Effector memory CD8-positive, alpha-beta T cell (primary cell): Measurements from ENCODE around the gene EID2.
A peak's percentile ranks its signal among the peaks of the same experiment; 100 is the strongest.

Experiments used
- ATAC-seq: fragments of 150-1000 bp; cut with Tn5 transposase; replicated peaks from 2 replicates; pipeline ENCODE4 v1.10.0; 2021; ENCODE audit warnings: mild to moderate bottlenecking, moderate library complexity
- DNase-seq, 3 experiments: peaks; one replicate each; pipeline ENCODE4 v3.0.0; 2021
- H3K27ac Mint-ChIP-seq, 2 donors: one replicate each; pipeline ENCODE4 v1.8.0; 2022; ENCODE audit warnings: mild to moderate bottlenecking in 2 of 2, mixed read lengths in 2 of 2, moderate library complexity in 2 of 2
- H3K27me3 Mint-ChIP-seq, 2 donors: one replicate each; pipeline ENCODE4 v1.8.0; 2022; ENCODE audit warnings: mixed read lengths in 2 of 2
- H3K36me3 Mint-ChIP-seq: one replicate; pipeline ENCODE4 v1.8.0; 2022; ENCODE audit warnings: mild to moderate bottlenecking, moderate library complexity, mixed read lengths; ENCODE audit not compliant: insufficient read depth
- H3K4me1 Mint-ChIP-seq, 2 donors: one replicate each; pipeline ENCODE4 v1.8.0; 2022; ENCODE audit warnings: low read depth in 2 of 2, mixed read lengths in 2 of 2
- H3K4me3 Mint-ChIP-seq, 2 donors: one replicate each; pipeline ENCODE4 v1.8.0; 2022; ENCODE audit warnings: mild to moderate bottlenecking in 2 of 2, mixed read lengths in 2 of 2, moderate library complexity in 2 of 2
- H3K9me3 Mint-ChIP-seq, 2 donors: one replicate each; pipeline ENCODE4 v1.8.0; 2022; ENCODE audit warnings: mixed read lengths in 2 of 2
- total RNA-seq, 9 experiments: gene quantifications; one replicate each; lab custom pipeline; 2026; lab: John Stamatoyannopoulos, UW

EID2 gene, protein sequence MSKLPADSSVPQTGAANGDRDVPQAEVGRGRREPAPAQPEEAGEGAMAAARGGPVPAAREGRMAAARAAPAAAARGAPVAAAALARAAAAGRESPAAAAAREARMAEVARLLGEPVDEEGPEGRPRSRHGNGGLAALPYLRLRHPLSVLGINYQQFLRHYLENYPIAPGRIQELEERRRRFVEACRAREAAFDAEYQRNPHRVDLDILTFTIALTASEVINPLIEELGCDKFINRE
- total RNA-seq = 8.7 to 23.4 (median 13.8) reads per million in 9 experiments

- Mint-ChIP-seq H3K4me1 (peaks cover 16 to 34% of the 10 kb centered on the region in 2 donors), H3K27me3 (peaks cover 0 to 6% of the 10 kb centered on the region in 2 donors), H3K36me3 (peaks cover 17% of the 10 kb centered on the region), H3K27ac (peak within 1 kb of the TSS; percentile 96 to 97), H3K9me3 (no peaks in the 10 kb centered on the region), H3K4me3 (peak within 1 kb of the TSS; percentile 92 to 93)
- ATAC-seq = peak; percentile 91
- DNase-seq = peak; percentile 88 to 91 (median 89)
These were observed at the start of gene EID2 for GRCh38 chr19:39539518-39540332. EID2 (minus strand) TSS chr19:39540161; CDS start chr19:39540079, 82 bp downstream.

DNA sequence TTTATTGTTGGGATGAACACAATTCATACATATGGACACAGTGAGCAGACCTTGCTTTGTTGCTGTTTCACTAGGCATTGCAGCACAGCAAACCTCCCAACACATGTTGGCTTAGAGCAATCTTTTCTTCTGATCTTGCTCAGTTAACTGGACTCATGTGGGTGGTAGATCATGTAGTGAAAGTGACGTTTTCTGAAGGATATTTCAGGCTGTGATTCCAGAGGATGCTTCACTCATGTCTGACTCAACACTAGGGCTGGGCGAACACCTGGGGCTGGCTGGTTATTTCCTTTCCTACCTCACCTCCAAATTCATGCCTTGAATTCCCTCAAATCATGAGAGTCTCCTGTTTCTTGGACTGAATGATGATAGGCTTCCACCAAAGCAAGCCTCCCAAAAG is 48.1 kb upstream of the EID2 start:
- Mint-ChIP-seq H3K27ac (no peak overlapping the region), H3K36me3 (no peaks in the 10 kb centered on the region), H3K4me1 (no peaks in the 10 kb centered on the region), H3K4me3 (no peak overlapping the region), H3K9me3 (peaks cover 0 to 3% of the 10 kb centered on the region in 2 donors), H3K27me3 (peaks cover 40 to 56% of the 10 kb centered on the region in 2 donors)
- no peak for ATAC-seq
- DNase-seq = no peak

GRCh38 chr19:39587496-39587895 is 47.5 kb upstream of the EID2 start:
- ATAC-seq = no peak
- Mint-ChIP-seq H3K27me3 (peaks cover 40 to 56% of the 10 kb centered on the region in 2 donors), H3K4me3 (no peak overlapping the region), H3K27ac (no peak overlapping the region), H3K36me3 (no peaks in the 10 kb centered on the region), H3K9me3 (peaks cover 0 to 3% of the 10 kb centered on the region in 2 donors), H3K4me1 (no peaks in the 10 kb centered on the region)
- no peak for DNase-seq

- ATAC-seq = no peak
- no peak for DNase-seq
- Mint-ChIP-seq H3K4me1 (no peaks in the 10 kb centered on the region), H3K4me3 (no peak overlapping the region), H3K9me3 (peaks cover 5 to 7% of the 10 kb centered on the region in 2 donors), H3K27me3 (peaks cover 21 to 24% of the 10 kb centered on the region in 2 donors), H3K36me3 (no peaks in the 10 kb centered on the region), H3K27ac (no peak overlapping the region)
These were observed 43.1 kb upstream of the EID2 start for GRCh38 chr19:39582891-39583625.

DNA sequence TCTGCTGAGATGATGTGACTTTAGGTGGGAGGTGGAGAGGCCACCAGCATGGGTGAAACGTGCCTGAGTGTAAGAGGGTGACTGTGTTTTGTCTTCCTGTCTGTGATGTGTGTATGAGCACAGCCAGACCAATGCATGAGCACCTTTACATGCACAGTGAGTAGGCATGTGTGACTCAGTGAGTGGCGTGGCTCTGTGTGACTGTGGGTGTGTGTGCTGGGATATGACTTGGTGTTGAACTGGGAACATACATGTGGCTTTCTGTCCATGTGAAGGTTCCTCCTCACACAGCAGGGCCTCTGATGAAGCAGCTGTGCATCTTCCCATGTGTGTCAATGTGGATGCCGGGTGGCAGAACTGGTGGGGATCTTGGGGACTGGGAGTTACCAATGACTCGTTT is 42.5 kb upstream of the EID2 start:
- no peak for ATAC-seq
- DNase-seq = no peak
- H3K4me3 Mint-ChIP-seq = no peak overlapping the region
- H3K36me3 Mint-ChIP-seq = no peaks in the 10 kb centered on the region
- H3K9me3 Mint-ChIP-seq = peaks cover 5 to 7% of the 10 kb centered on the region in 2 donors
- no peak overlapping the region for H3K27ac Mint-ChIP-seq
- H3K27me3 Mint-ChIP-seq = peaks cover 15 to 27% of the 10 kb centered on the region in 2 donors
- no peaks in the 10 kb centered on the region for H3K4me1 Mint-ChIP-seq

DNA sequence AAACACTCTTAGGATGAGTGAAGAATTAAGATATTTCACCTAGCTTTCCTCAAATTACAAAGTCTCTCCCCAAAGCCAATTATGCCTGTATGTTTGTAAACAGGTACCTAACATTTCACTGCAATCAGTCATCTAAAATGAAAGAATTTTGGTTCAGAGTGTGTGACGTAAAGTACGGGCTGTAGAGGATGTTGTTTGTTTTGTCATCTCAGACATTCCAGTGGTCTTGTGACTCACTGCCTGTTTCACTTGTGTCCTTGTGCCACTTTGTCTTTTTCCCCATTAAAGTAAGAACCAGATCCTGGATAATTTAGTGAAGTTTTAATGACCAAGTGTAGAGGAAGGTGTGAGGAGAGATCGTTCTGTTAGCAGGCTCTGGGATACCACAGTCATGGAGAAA is 28.6 kb upstream of the EID2 start:
- Mint-ChIP-seq H3K4me3 (no peak overlapping the region), H3K9me3 (peaks cover 0 to 2% of the 10 kb centered on the region in 2 donors), H3K27ac (no peak overlapping the region), H3K36me3 (no peaks in the 10 kb centered on the region), H3K4me1 (no peaks in the 10 kb centered on the region), H3K27me3 (peaks cover 40 to 44% of the 10 kb centered on the region in 2 donors)
- ATAC-seq (no peak), DNase-seq (no peak)

GRCh38 chr19:39566064-39566463 is 26.1 kb upstream of the EID2 start:
- Mint-ChIP-seq H3K9me3 (no peaks in the 10 kb centered on the region), H3K4me1 (no peaks in the 10 kb centered on the region), H3K27ac (no peak overlapping the region), H3K27me3 (peaks cover 14 to 18% of the 10 kb centered on the region in 2 donors), H3K36me3 (no peaks in the 10 kb centered on the region), H3K4me3 (no peak overlapping the region)
- ATAC-seq (no peak), DNase-seq (no peak)

DNA sequence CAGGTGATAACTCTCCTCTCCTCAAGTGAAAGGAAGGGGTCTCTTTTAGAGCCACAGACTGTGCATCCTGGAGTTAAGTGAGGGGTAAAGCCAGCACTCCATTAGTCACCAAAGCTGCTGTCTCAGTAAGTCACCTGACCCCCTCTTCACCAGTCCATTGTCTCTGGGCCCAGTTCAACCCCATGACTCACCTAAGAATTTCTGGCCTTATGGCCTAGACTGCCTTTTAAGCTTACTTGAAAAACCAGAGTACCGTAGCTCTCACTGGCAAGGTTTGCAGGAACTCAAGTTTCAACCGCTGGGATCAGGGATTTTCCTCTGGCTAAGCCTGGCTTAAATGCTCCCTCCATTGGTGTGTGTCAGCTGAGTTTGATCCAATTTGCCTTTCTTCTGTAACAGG is 23.4 kb upstream of the EID2 start:
- H3K27me3 Mint-ChIP-seq = peaks cover 0 to 1% of the 10 kb centered on the region in 2 donors
- peaks cover 6 to 7% of the 10 kb centered on the region in 2 donors for H3K4me1 Mint-ChIP-seq
- H3K36me3 Mint-ChIP-seq = peaks cover 2% of the 10 kb centered on the region
- no peak overlapping the region for H3K27ac Mint-ChIP-seq
- no peaks in the 10 kb centered on the region for H3K9me3 Mint-ChIP-seq
- ATAC-seq (no peak), DNase-seq (no peak)
- H3K4me3 Mint-ChIP-seq = no peak overlapping the region

GRCh38 chr19:39558624-39559117 is 18.7 kb upstream of the EID2 start:
- DNase-seq (no peak), ATAC-seq (peak; percentile 74)
- H3K9me3 Mint-ChIP-seq = no peaks in the 10 kb centered on the region
- H3K4me3 Mint-ChIP-seq = peak overlapping the region; percentile 60 to 74
- H3K4me1 Mint-ChIP-seq = peaks cover 14 to 15% of the 10 kb centered on the region in 2 donors
- H3K27me3 Mint-ChIP-seq = peaks cover 0 to 2% of the 10 kb centered on the region in 2 donors
- peak overlapping the region; percentile 80 to 91 for H3K27ac Mint-ChIP-seq
- H3K36me3 Mint-ChIP-seq = peaks cover 2% of the 10 kb centered on the region

- Mint-ChIP-seq H3K36me3 (peaks cover 2% of the 10 kb centered on the region), H3K27ac (peak overlapping the region; percentile 80 to 91), H3K4me3 (peak overlapping the region; percentile 60 to 74), H3K9me3 (no peaks in the 10 kb centered on the region), H3K4me1 (peaks cover 14 to 15% of the 10 kb centered on the region in 2 donors), H3K27me3 (peaks cover 4 to 6% of the 10 kb centered on the region in 2 donors)
- ATAC-seq (peak; percentile 75), DNase-seq (no peak)
These were observed 18.1 kb upstream of the EID2 start for GRCh38 chr19:39557811-39558623.

- H3K27me3 Mint-ChIP-seq = peaks cover 6 to 12% of the 10 kb centered on the region in 2 donors
- peaks cover 2% of the 10 kb centered on the region for H3K36me3 Mint-ChIP-seq
- ATAC-seq (no peak), DNase-seq (no peak)
- H3K4me1 Mint-ChIP-seq = peaks cover 14 to 15% of the 10 kb centered on the region in 2 donors
- H3K27ac Mint-ChIP-seq = no peak overlapping the region
- H3K9me3 Mint-ChIP-seq = no peaks in the 10 kb centered on the region
- H3K4me3 Mint-ChIP-seq = no peak overlapping the region
These were observed 15.9 kb upstream of the EID2 start for GRCh38 chr19:39555883-39556282.

- Mint-ChIP-seq H3K4me3 (no peak overlapping the region), H3K9me3 (no peaks in the 10 kb centered on the region), H3K27ac (no peak overlapping the region), H3K27me3 (peaks cover 6 to 12% of the 10 kb centered on the region in 2 donors), H3K36me3 (peaks cover 2% of the 10 kb centered on the region), H3K4me1 (peaks cover 14 to 15% of the 10 kb centered on the region in 2 donors)
- DNase-seq (no peak), ATAC-seq (no peak)
These were observed 14.8 kb upstream of the EID2 start for GRCh38 chr19:39554701-39555311.
